ENCODE data around the gene GOLT1A. TPM values are rescaled to one million over a fixed set of nuclear protein-coding genes. Genes with fewer than 3 reads are reported as not detected.
A peak's percentile ranks its signal among the peaks of the same experiment; 100 is the strongest.

The GOLT1A gene
- total and polyA plus RNA-seq, 7 experiments from 2014 or later, result 1.3 TPM; not detected in 5

DNA sequence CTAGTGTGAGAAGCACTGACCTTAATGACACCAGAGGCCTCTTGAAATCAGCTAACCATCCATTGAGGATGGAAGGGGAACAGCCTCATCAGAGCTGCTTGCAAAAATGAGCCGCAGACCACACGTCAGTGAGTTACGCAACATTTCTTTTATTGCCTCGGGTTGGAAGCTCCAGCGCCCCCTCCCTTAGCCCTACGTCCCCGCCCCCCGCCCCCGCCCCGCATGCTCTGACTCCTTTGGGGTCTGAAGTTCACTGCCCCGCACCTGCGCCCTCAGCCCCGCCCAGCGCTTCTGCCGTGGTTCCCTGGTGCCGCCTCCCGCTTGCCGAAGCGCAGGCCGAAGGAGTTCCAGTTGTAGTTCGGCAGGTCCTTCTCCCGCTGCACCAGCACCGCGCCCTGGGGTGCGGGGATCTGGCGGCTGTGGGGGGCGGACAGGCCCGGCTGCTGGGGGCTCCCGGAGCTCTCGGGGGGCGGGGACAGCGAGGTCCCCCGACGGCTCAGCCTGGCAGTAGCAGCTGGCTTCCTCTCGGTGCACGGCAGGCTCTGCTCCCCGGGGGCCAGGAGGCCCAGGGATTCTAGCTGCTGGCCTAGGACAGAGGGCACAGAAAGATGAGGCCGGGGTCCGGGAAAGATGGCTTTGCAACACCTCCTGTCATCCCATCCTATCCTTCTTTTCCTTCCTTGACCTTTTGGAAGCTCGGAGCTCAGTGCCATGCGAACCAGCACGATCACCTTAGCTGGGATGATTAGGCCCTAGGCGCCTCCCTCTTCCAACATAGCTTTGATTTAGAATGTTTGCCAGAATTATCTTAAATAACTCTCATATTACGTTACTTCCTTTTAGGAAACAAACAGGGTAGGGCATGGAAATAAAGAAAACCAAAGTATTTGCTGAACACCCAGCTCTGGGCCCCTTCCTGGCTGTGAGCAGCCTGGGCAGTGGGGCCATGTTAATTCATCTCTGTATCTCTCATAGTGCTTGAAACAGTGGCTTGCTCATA lies 23.3 kb downstream of the GOLT1A start:
- DNase-seq, result peak in 2 of 9 donors; percentile 10 to 40
- Histone ChIP-seq H3K4me3 (ENCODE audit: low read length) (no peak overlapping the region), H3K4me1 (ENCODE audit: control insufficient read depth in 2 of 2, insufficient read depth in 2 of 2, low read length in 2 of 2) (no peaks in the 10 kb centered on the region), H3K9me3 (ENCODE audit: control insufficient read depth in 2 of 3, low read length in 3 of 3) (no peaks in the 10 kb centered on the region), H3K36me3 (ENCODE audit: control insufficient read depth in 2 of 3, insufficient read depth in 3 of 3, low read length in 3 of 3) (no peaks in the 10 kb centered on the region), H3K27me3 (ENCODE audit: control insufficient read depth in 2 of 2, insufficient read depth in 2 of 2, low read length in 2 of 2) (peaks cover 3% of the 10 kb centered on the region in 2 donors), H3K27ac (ENCODE audit: low read depth, low read length) (no peak overlapping the region)
- H3K27ac Mint-ChIP-seq, result peak overlapping the region in 3 of 9 donors; percentile 55 to 86 (median 60)
- H3K27me3 Mint-ChIP-seq, result peaks cover 48 to 55% (median 53%) of the 10 kb centered on the region in 5 donors
- ChIA-PET CTCF (interaction anchor here (0.6 to 0.9 kb wide), 3 partner anchors 11 to 119 kb away, joined by 3 read pairs; no protein-coding TSS in a partner anchor), POLR2A (no interaction called here)
- H3K9me3 Mint-ChIP-seq, result peaks cover 0 to 6% (median 0%) of the 10 kb centered on the region in 11 donors
- H3K36me3 Mint-ChIP-seq, result no peaks in the 10 kb centered on the region
- intact Hi-C loops (cut with micrococcal nuclease), result no loop called here
- peaks cover 9 to 34% (median 17%) of the 10 kb centered on the region in 7 donors for H3K4me1 Mint-ChIP-seq
- peak overlapping the region; percentile 13 to 69 (median 46) for H3K4me3 Mint-ChIP-seq
- ATAC-seq, result peak; percentile 72

DNA sequence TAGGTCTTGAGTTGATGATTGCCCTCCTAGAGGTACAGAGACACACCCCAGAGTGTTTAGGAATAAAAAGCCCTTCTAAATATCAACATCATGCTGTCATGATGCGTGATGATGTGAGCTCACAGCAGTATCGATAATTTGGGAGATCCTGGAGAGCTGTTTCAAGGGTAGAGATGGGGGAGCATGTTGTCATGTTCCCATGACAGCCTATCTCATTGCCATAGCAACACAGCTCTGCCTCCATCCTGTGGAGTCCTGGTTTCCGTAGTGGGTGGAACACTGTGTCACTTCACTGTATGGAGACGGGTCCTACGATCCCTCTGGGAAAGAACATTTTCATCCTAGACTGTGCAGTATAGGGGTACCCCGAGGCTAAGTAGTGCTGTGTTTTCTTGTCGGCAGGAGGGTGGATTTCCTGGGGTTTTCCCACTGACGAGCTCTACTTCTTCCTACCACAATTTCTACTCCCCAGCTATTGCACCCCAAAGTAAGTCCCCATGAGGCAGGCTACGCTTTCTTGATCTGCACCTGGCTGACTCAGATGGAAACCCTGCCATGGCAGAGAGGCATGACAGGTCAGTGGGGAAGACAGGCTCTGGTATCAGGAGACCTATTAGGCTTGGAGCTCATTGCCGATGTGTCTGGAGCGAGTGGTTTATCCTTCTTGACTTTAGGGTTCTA lies 24.7 kb downstream of the GOLT1A start:
- ATAC-seq (peak; percentile 36), DNase-seq (peak in 1 of 9 donors; percentile 13)
- Histone ChIP-seq H3K4me1 (ENCODE audit: control insufficient read depth in 2 of 2, insufficient read depth in 2 of 2, low read length in 2 of 2) (no peaks in the 10 kb centered on the region), H3K36me3 (ENCODE audit: control insufficient read depth in 2 of 3, insufficient read depth in 3 of 3, low read length in 3 of 3) (no peaks in the 10 kb centered on the region), H3K9me3 (ENCODE audit: control insufficient read depth in 2 of 3, low read length in 3 of 3) (no peaks in the 10 kb centered on the region), H3K27ac (ENCODE audit: low read depth, low read length) (no peak overlapping the region), H3K27me3 (ENCODE audit: control insufficient read depth in 2 of 2, insufficient read depth in 2 of 2, low read length in 2 of 2) (peaks cover 3% of the 10 kb centered on the region in 2 donors), H3K4me3 (ENCODE audit: low read length) (no peak overlapping the region)
- ChIA-PET CTCF (interaction anchor here (0.9 to 1.9 kb wide), 2 partner anchors 12 to 18 kb away, joined by 3 to 8 read pairs; no protein-coding TSS in a partner anchor), POLR2A (no interaction called here)
- H3K27ac Mint-ChIP-seq, result peak overlapping the region in 1 of 9 donors; percentile 57
- H3K9me3 Mint-ChIP-seq, result no peaks in the 10 kb centered on the region
- intact Hi-C loops (cut with micrococcal nuclease), result no loop called here
- H3K4me1 Mint-ChIP-seq, result peaks cover 4 to 23% (median 13%) of the 10 kb centered on the region in 7 donors
- H3K27me3 Mint-ChIP-seq, result peaks cover 50 to 67% (median 56%) of the 10 kb centered on the region in 5 donors
- H3K36me3 Mint-ChIP-seq, result no peaks in the 10 kb centered on the region
- peak overlapping the region in 2 of 10 donors; percentile 15 to 21 for H3K4me3 Mint-ChIP-seq

DNA sequence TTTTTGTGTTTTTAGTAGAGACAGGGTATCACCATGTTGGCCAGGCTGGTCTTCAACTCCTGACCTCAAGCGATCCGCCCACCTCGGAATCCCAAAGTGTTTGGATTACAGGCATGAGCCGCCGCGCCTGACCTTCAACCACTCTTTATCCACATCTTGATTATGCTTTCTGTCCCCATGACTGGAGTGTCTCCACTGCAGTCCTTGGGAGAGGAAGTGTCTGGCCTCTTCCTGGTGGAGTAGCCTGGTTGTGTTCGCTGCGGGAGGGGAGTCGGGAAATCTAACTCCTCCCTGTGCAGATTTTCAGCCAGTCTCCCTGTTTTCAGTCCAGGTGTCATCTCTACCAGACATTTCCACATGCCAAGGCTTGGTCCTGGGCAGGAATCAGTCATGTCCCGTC lies 27.2 kb downstream of the GOLT1A start:
- Histone ChIP-seq H3K4me3 (ENCODE audit: low read length) (no peak overlapping the region), H3K27me3 (ENCODE audit: control insufficient read depth in 2 of 2, insufficient read depth in 2 of 2, low read length in 2 of 2) (peaks cover 3% of the 10 kb centered on the region in 2 donors), H3K36me3 (ENCODE audit: control insufficient read depth in 2 of 3, insufficient read depth in 3 of 3, low read length in 3 of 3) (no peaks in the 10 kb centered on the region), H3K27ac (ENCODE audit: low read depth, low read length) (no peak overlapping the region), H3K9me3 (ENCODE audit: control insufficient read depth in 2 of 3, low read length in 3 of 3) (no peaks in the 10 kb centered on the region), H3K4me1 (ENCODE audit: control insufficient read depth in 2 of 2, insufficient read depth in 2 of 2, low read length in 2 of 2) (no peaks in the 10 kb centered on the region)
- ChIA-PET POLR2A (no interaction called here), CTCF (no interaction called here)
- no peak overlapping the region for H3K4me3 Mint-ChIP-seq
- no peak for ATAC-seq
- peaks cover 4 to 23% (median 13%) of the 10 kb centered on the region in 7 donors for H3K4me1 Mint-ChIP-seq
- intact Hi-C loops (cut with micrococcal nuclease), result no loop called here
- no peak for DNase-seq
- peaks cover 40 to 57% (median 46%) of the 10 kb centered on the region in 5 donors for H3K27me3 Mint-ChIP-seq
- H3K9me3 Mint-ChIP-seq, result no peaks in the 10 kb centered on the region
- H3K36me3 Mint-ChIP-seq, result no peaks in the 10 kb centered on the region
- H3K27ac Mint-ChIP-seq, result no peak overlapping the region

GRCh38 chr1:204181116-204181515 lies 32.7 kb downstream of the GOLT1A start:
- Mint-ChIP-seq H3K4me1 (no peaks in the 10 kb centered on the region), H3K4me3 (no peak overlapping the region), H3K27me3 (peaks cover 4 to 34% (median 6%) of the 10 kb centered on the region in 5 donors), H3K9me3 (peaks cover 0 to 4% (median 0%) of the 10 kb centered on the region in 11 donors), H3K27ac (no peak overlapping the region), H3K36me3 (no peaks in the 10 kb centered on the region)
- DNase-seq (no peak), ATAC-seq (no peak)
- intact Hi-C loops (cut with micrococcal nuclease), result no loop called here
- ChIA-PET POLR2A (no interaction called here), CTCF (no interaction called here)
- Histone ChIP-seq H3K9me3 (ENCODE audit: control insufficient read depth in 2 of 3, low read length in 3 of 3) (no peaks in the 10 kb centered on the region), H3K36me3 (ENCODE audit: control insufficient read depth in 2 of 3, insufficient read depth in 3 of 3, low read length in 3 of 3) (no peaks in the 10 kb centered on the region), H3K27me3 (ENCODE audit: control insufficient read depth in 2 of 2, insufficient read depth in 2 of 2, low read length in 2 of 2) (no peaks in the 10 kb centered on the region), H3K4me3 (ENCODE audit: low read length) (no peak overlapping the region), H3K27ac (ENCODE audit: low read depth, low read length) (no peak overlapping the region), H3K4me1 (ENCODE audit: control insufficient read depth in 2 of 2, insufficient read depth in 2 of 2, low read length in 2 of 2) (no peaks in the 10 kb centered on the region)

- no peaks in the 10 kb centered on the region for H3K27me3 ChIP-seq (ENCODE audit: control insufficient read depth in 2 of 2, insufficient read depth in 2 of 2, low read length in 2 of 2)
- intact Hi-C loops (cut with micrococcal nuclease), result no loop called here
- H3K27ac ChIP-seq (ENCODE audit: low read depth, low read length), result no peak overlapping the region
- Mint-ChIP-seq H3K9me3 (peaks cover 0 to 4% (median 0%) of the 10 kb centered on the region in 11 donors), H3K36me3 (no peaks in the 10 kb centered on the region), H3K4me3 (no peak overlapping the region), H3K27me3 (peaks cover 0 to 27% (median 6%) of the 10 kb centered on the region in 5 donors), H3K27ac (no peak overlapping the region), H3K4me1 (no peaks in the 10 kb centered on the region)
- no peaks in the 10 kb centered on the region for H3K36me3 ChIP-seq (ENCODE audit: control insufficient read depth in 2 of 3, insufficient read depth in 3 of 3, low read length in 3 of 3)
- H3K4me1 ChIP-seq (ENCODE audit: control insufficient read depth in 2 of 2, insufficient read depth in 2 of 2, low read length in 2 of 2), result no peaks in the 10 kb centered on the region
- no peaks in the 10 kb centered on the region for H3K9me3 ChIP-seq (ENCODE audit: control insufficient read depth in 2 of 3, low read length in 3 of 3)
- ChIA-PET CTCF (no interaction called here), POLR2A (no interaction called here)
- DNase-seq (no peak), ATAC-seq (no peak)
- no peak overlapping the region for H3K4me3 ChIP-seq (ENCODE audit: low read length)
Measured at GRCh38 chr1:204180133-204180532, 33.7 kb downstream of the GOLT1A start.

DNA sequence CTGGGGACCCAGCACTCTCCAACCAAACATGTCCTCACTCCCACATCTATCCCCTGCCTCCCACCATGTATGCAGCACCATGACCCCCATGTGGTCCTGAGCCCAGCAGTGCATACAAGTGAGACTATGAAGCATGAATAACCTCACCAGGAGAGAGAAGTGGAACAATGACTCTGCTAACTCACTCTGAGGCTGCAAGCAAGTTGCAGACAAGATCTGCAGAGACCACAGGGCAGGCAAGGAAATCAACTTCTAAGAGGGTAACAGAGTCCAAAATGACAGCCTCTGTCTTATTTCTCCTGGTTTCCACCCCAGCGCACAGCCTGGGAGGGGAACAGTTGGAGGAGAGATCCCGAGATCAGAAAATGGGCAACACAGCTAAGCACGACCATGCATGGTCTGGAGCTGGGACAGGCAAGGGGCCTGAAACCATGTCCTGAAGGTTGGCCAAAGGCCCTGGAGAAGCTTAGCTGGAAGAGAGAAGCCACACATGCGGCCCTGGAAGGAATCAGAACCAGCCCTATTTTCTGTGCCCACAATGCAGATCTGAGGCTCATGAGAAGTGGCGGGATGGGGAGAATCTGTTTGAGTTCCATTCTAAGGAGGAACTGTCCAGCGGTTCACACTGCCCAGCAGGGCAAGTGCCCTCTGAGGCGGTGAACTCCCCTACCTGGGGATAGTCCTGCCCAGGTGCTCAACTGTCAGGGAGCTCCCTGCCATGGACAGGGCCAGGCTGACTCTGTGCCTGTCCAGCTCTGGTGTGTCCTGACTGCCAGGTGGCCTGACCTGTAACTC lies 35.1 kb downstream of the GOLT1A start:
- H3K27me3 Mint-ChIP-seq, result peaks cover 0 to 21% (median 9%) of the 10 kb centered on the region in 5 donors
- H3K4me1 ChIP-seq (ENCODE audit: control insufficient read depth in 2 of 2, insufficient read depth in 2 of 2, low read length in 2 of 2), result no peaks in the 10 kb centered on the region
- H3K27ac ChIP-seq (ENCODE audit: low read depth, low read length), result no peak overlapping the region
- DNase-seq, result no peak
- no peak overlapping the region for H3K4me3 ChIP-seq (ENCODE audit: low read length)
- H3K4me1 Mint-ChIP-seq, result no peaks in the 10 kb centered on the region
- ChIA-PET POLR2A (no interaction called here), CTCF (no interaction called here)
- ATAC-seq, result no peak
- H3K36me3 Mint-ChIP-seq, result peaks cover 0 to under 1% (median 0%) of the 10 kb centered on the region in 5 donors
- intact Hi-C loops (cut with micrococcal nuclease), result no loop called here
- H3K27me3 ChIP-seq (ENCODE audit: control insufficient read depth in 2 of 2, insufficient read depth in 2 of 2, low read length in 2 of 2), result no peaks in the 10 kb centered on the region
- no peak overlapping the region for H3K4me3 Mint-ChIP-seq
- H3K9me3 ChIP-seq (ENCODE audit: control insufficient read depth in 2 of 3, low read length in 3 of 3), result no peaks in the 10 kb centered on the region
- H3K27ac Mint-ChIP-seq, result no peak overlapping the region
- no peaks in the 10 kb centered on the region for H3K36me3 ChIP-seq (ENCODE audit: control insufficient read depth in 2 of 3, insufficient read depth in 3 of 3, low read length in 3 of 3)
- H3K9me3 Mint-ChIP-seq, result peaks cover 0 to 5% (median 2%) of the 10 kb centered on the region in 11 donors

Measured in naive thymus-derived CD4-positive, alpha-beta T cell (primary cell).